Measurements from ENCODE around the gene IRS1.

- TF ChIP-seq CTCF (IDR thresholded peaks at IDR 0.05; ENCODE audit: borderline replicate concordance, extremely low read depth, low read length, poor library complexity, severe bottlenecking) (no peak), EZH2 (IDR thresholded peaks at IDR 0.05; ENCODE audit: borderline replicate concordance, low read depth, low read length, severe bottlenecking) (no peak)
These were observed 24.5 kb downstream of the IRS1 start for GRCh38 chr2:226775032-226775509.
